A549 treated with CpdA at 1 μM for 4 hours (cell line): ENCODE measurements around the gene WRNIP1. TPM values are rescaled to one million over a fixed set of nuclear protein-coding genes. Genes with fewer than 3 reads are reported as not detected.

Experiments
- total RNA-seq: library from RNA; stranded (reverse); fragments of 200-300 nt; extraction: Qiagen RNA extraction; gene quantifications from 5 replicates; pipeline ENCODE4 v1.2.3, GENCODE V29; 2022; ENCODE audit warnings: low read depth

WRNIP1 gene
- 36.5 to 43.9 TPM (median 42.7 TPM) in 5 replicates for total RNA-seq

GRCh38 chr6:2765166-2765895 lies at the start of gene WRNIP1:
Gene WRNIP1, plus strand, starts transcription at chr6:2765393. Its CDS starts 230 bp downstream, at chr6:2765623.

GRCh38 chr6:2750832-2751231 lies 14.4 kb upstream of the WRNIP1 start, which contains the start of gene MYLK4:
Gene MYLK4, minus strand, starts transcription at chr6:2750922. Its CDS starts 1,628 bp downstream, at chr6:2749294.

Other genes starting within 250 kb of the WRNIP1 start
- gene MYLK4, start 14.5 kb upstream of the WRNIP1 start, total RNA-seq: 0.10 to 0.15 TPM (median 0.12 TPM) in 5 replicates
- 47.3 to 55.2 TPM (median 50.6 TPM) in 5 replicates for gene SERPINB1, start 76.5 kb downstream of the WRNIP1 start, total RNA-seq
- gene SERPINB9, start 137.9 kb downstream of the WRNIP1 start, total RNA-seq: 9.7 to 13.1 TPM (median 13.0 TPM) in 5 replicates
- gene SERPINB6, start 206.2 kb downstream of the WRNIP1 start, total RNA-seq: 138 to 153 TPM (median 144 TPM) in 5 replicates
- gene NQO2, start 234.5 kb downstream of the WRNIP1 start, total RNA-seq: 66.7 to 88.7 TPM (median 81.9 TPM) in 5 replicates